ENCODE measurements around the gene TSC22D4.

TSC22D4 gene

DNA sequence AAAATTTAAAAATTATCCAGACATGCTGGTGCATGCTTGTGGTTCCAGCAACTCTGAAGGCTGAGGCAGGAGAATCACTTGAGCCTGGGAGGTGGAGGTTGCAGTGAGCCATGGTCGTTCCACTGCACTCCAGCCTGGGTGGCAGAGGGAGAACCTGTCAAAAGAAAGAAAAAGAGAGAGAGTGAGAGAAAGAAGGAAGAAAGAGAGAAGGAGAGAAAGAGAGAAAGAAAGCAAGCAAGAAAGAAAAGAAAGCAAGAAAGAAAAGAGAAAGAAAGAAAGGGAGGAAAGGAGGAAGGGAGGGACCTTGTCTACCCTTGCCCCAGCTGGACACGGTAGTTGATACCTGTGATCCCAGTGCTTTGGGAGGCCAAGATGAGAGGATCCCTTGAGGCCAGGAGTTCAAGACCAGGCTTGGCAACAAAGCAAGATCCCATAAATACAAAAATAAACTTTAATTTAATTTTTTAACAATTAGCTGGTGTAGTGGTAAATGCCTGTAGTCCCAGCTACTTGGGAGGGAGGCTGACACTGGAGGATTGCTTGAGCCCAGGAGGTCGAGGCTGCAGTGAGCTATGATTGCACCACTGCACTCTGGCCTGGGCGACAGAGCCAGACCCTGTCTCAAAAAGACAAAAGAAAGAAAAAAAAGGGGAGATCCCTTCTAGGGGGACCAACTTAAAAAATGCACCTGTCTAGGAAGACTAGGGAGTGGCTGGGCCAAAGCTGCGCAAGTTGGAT is 13.9 kb upstream of the TSC22D4 start:
- no peak for DNase-seq

DNA sequence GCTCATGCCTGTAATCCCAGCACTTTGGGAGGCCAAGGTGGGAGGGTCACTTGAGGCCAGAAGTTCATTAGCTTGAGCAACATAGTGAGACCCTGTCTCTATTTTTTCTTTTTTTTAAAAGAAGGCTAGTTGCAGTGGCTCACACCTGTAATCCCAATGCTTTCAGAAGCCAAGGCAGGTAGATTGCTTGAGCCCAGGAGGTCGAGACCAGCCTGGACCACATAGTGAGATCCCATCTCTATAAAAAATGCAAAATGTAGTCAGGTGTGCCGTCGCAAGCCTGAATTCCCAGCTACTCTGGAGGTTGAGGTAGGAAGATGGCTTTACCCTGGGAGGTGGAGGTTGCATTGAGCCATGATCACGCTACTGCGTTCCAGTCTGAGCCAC is 12.2 kb upstream of the TSC22D4 start:
- no peak for DNase-seq

DNA sequence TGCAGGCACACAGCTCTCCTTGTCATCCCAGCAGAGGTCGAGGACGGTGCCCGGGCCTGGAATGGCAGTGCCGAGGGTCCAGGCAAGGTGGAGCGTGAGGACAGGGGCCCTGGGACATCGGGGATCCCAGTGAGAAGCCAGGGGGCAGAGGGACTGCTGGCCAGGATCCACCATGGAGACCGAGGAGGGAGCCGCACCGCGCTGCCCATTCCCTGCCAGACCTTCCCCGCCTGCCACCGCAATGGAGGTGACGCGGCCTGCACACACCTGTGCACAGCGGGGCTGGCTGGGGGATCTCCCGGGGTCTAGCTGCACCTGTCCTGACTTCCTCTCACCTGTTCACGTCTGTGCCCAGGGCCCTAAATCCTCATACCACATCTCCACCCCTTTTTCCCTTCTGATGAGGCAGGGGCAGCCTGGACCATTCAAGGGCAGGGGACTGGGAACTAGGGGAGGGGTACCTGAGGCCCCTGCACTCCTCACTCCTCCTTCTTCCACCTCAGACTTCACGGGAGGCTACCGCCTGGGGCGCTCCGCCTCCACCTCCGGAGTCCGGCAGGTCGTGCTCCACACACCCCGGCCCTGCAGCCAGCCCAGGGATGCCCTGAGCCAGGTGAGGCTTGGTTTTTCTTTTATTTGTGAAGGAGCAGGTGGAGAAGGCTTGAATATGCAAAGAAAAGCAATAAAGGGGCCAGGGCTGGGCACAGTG is 11.6 kb upstream of the TSC22D4 start:
- no peak for DNase-seq

DNA sequence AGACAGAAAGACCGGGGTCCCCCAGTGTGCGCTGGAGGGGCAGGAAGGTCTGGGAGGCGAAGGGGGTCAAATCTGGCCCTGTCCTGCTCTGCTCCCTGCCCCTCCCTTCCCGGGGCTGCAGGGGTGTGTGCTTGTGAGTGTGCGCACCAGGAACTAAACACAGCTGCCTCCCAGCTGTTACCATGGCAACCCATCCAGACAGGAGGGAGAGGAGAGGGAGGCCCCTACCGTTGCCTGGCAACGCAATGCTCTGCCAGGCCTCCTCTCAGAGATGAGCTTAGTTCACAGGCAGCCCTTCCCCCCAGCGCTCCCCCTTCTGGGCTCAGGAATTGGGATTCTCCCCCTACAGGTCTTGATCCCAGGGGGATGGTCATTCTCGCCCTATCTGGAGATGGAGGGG is 10.8 kb upstream of the TSC22D4 start:
- DNase-seq: peak; percentile 97

DNA sequence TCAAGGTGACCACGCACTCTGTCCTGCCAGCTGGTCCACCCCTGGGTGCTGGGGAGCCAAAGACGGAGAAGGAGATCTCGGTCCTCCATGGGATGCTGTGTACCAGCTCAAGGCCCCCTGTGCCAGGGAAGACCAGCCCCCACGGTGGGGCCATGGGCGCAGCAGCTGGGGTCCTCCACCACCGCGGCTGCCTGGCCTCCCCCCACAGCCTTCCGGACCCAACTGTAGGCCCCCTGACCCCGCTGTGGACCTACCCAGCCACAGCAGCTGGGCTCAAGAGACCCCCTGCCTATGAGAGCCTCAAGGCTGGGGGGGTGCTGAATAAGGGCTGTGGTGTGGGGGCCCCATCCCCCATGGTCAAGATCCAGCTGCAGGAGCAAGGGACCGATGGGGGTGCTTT is 10.1 kb upstream of the TSC22D4 start:
- no peak for DNase-seq

DNA sequence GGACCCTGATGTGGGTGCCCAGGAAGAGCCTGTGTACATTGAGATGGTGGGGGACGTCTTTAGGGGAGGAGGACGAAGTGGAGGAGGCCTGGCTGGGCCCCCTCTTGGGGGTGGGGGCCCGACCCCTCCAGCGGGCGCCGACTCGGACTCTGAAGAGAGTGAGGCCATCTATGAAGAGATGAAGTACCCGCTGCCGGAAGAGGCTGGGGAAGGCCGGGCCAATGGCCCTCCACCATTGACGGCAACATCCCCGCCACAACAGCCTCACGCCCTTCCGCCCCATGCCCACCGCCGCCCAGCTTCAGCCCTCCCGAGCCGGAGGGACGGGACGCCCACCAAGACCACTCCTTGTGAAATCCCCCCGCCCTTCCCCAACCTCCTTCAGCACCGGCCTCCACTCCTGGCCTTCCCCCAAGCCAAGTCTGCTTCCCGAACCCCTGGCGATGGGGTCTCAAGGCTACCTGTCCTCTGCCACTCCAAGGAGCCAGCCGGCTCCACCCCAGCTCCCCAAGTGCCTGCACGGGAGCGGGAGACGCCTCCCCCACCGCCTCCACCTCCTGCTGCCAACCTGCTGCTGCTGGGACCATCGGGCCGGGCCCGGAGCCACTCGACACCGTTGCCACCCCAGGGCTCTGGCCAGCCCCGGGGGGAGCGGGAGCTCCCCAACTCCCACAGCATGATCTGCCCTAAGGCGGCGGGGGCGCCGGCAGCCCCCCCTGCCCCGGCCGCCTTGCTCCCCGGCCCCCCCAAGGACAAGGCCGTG is 9.5 kb upstream of the TSC22D4 start:
- DNase-seq: no peak

DNA sequence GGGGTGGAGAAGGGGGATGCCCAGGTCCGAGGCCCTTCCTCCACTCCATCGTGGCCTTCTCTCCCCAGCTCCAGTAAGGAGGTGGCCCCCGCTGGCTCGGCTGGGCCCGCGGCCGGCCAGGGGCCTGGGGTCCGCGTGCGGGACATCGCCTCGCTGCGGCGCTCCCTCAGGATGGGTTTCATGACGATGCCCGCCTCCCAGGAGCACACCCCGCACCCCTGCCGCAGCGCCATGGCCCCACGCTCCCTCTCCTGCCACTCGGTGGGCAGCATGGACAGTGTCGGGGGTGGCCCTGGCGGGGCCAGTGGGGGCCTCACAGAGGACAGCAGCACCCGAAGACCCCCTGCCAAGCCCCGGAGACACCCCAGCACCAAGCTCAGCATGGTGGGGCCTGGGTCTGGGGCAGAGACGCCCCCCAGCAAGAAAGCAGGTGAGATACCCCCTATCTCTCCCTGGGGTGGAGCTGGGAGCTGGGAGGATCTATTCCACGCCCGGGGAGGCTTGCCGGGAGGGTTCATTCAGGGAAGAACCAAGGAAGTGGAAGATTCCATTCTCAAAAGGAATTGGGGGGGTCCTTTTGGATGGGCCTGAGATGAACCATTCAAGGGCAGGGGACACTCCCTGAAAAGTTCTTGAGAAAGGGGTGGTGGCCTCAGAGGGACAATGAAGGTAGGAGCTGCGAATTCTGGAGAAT is 7.9 kb upstream of the TSC22D4 start:
- no peak for DNase-seq

DNA sequence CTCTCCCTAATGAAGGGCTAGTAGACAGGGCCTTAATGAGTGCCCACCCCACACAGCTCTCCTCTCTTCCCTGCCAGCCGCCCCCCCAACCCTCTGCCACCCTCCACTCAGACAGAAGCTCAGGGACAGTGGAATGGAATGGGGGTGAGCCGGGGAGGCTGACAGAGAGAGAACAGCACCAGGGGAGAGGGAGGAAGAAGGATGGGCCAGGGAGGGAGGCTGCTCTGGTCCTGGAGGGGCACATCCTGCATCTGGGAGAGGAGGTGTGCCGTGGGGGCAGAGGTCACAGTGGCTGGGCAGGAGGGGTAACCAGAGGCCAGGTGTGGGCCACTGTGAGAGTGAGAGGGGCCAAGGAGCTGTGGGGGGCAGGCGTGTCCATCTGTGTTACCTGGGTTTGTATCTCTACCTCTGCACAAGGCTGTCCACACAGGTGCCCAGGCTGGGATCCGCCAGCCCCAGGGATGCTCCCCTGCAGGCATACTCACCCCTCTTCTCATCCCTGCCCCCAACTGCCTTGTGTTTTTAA is 7.2 kb upstream of the TSC22D4 start:
- DNase-seq: no peak

DNA sequence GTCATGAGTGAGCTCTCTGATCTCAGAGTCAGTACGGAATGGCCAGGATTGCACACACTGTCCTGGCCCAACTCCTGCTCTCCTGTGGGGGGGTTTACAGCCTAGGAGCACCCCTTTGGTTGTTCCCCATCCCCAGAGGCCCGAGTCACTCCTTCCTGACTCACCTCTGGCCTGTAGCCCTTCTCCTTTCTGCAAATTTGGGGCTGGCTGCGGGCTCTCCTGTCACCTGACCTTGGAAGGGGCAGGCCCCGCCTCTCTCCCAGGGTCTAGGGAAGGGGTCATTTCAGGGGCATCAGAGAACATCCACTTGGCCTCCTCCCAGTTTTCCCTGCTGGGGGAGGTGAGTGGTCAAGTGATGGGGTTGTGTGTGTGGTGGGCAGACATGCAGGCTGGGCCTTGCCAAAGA is 6.5 kb upstream of the TSC22D4 start:
- no peak for DNase-seq

DNA sequence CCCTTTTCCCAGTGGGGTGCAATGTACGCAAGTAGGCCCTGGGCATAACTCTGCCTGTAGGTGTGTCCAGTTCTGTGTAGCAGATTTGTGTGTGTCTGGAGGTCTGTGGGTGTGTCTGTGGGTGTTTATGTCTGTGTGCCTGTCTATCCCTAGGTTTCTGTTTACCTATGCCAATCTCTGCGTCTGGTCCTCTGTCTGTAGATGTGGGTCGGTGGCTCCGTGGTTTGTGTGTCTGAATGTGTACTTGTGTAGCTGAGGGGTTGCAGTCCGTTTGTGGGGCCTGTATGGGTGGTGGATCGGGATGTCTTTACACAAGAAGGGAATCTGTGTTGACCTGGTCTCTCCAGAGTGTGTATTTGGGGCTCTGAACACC is 5.6 kb upstream of the TSC22D4 start:
- DNase-seq: no peak

DNA sequence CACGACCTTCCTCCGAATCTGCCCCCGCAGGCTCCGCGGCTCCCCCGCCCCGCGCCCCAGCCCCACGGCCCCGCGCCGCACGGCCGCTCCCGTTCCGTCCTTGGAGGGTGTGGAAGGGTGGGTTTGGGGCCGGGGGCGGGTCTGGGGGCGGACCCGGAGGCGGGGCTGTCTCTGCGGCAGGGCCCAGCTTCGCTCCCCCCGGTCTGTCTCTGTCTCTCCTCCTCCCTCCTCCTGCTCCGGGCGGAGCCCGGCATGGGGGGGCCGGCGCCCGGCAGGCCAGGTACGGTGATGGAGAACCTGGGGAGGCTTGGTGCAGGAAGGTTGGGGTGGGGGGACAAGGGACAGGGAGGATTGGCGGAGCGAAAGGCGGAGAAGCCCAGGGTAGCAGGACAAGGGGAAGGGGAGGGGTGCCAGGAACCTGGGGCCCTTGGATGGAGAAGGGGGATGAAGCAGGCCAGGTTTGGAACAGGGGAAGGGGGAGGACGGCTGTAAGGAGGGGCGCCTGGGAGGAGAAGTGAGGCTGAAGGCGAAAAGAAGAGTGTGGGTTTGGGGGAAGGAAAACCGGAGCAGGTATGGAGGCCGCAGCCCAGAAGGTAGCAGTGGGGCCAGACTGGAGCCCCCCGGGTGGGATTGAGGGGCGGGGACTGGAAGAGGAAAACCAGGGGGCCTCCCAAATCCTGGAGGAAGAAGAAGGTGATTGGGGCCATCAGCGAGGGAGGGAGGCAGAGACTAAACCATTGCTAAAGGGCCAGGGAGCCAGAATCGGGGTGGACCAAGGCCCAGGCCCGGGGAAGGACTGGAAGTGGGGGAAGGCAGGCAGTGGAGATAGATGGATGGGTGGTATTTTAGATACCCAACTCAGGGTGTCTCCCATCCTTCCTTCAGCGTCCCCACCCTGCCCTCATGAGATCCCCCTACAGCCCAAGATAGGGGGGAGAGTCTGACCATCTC is 5.0 kb upstream of the TSC22D4 start, which contains the start of gene NYAP1:
TSS of gene NYAP1 (plus strand) at position 206 of the 951 bp plus-strand sequence. CDS start 1,385 bp downstream, outside the sequence.
- DNase-seq: no peak

DNA sequence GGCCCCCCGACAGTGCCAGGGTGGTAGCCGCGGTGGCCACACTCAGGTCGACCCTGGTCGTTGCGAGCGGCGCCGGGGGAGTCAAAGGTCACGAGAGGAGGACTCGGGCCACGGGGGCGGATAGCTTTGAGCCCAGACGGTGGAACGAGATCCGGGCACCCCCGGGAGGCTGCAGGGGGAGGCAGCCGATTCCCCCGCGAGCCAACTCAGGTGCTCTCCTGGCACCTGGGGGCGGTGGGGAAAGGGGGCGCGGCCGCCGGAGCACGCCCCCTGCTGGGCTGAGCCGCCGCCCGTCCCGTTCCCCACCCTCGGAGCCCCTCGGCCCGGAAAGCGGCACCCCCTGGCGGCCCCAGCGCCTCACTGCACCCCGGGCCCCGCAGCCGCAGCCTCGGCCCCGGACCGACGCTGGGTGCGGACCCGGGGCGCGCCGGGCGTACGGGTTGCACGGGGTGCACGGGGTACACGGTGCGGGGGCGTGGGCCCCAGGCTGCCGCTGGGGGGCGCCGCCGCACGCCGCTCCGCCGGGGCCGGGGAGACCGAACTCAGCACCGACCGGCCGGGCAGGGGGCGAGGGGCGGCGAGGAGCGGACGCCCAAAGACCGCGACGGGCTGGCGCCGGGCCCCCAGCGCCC is 4.2 kb upstream of the TSC22D4 start:
- peak; percentile 18 for DNase-seq

DNA sequence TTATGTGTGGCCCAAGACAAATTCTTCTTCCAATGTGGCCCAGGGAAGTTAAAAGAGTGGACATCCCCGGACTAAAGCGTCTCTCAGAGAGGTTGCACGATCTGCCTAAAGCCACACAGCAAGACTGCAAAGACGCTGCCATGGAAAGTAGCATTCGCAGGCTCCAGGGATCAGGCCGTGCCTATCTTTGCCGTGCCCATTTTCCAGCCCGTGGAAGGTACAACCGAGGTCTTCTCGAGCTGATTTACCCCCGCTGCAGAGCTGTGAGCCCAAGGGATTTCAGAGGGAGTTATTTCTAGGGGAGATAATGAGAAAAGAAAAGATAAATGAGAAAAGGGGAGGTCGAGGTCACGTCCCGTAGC is 3.7 kb upstream of the TSC22D4 start:
- DNase-seq: no peak

DNA sequence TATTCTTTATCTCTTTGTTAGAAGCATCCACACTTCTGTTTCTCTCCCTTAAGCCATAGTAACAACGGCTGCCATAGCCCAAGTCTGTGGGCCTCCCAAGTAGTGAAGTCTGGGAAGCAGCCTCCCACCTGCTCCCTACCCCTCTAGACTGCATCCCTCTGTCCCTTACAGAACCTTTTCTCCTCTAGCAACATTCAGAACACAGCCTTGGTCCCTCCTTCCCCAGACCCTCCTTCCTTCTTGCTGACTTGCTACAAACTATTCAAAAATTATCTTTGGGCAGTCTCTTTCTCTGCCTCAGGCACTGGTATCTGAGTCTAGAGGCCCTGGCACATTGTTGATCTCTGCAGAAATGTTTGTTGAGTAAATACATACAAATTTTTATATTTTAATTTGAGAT is 2.5 kb upstream of the TSC22D4 start:
- DNase-seq: no peak

DNA sequence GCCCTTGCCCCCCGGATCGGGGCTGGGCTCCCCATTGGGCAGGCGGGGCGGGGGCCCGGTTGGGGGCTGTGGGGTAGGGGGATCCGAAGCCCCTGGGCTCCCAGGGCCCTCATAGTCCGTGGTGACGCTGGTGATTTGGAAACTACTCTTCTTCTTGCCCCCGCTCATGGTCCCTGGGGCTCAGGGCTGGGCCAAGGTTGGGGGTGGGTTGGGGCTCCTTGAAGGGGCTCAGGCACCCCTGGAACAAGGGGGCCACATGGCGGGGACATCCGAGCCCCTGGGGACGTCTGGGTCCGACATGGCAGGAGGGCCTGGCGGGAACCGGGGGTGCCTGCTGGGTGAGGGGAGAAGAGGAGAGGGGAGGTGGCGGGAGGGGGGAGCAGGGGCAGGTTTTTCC is 1.1 kb downstream of the TSC22D4 start:
- no peak for DNase-seq

DNA sequence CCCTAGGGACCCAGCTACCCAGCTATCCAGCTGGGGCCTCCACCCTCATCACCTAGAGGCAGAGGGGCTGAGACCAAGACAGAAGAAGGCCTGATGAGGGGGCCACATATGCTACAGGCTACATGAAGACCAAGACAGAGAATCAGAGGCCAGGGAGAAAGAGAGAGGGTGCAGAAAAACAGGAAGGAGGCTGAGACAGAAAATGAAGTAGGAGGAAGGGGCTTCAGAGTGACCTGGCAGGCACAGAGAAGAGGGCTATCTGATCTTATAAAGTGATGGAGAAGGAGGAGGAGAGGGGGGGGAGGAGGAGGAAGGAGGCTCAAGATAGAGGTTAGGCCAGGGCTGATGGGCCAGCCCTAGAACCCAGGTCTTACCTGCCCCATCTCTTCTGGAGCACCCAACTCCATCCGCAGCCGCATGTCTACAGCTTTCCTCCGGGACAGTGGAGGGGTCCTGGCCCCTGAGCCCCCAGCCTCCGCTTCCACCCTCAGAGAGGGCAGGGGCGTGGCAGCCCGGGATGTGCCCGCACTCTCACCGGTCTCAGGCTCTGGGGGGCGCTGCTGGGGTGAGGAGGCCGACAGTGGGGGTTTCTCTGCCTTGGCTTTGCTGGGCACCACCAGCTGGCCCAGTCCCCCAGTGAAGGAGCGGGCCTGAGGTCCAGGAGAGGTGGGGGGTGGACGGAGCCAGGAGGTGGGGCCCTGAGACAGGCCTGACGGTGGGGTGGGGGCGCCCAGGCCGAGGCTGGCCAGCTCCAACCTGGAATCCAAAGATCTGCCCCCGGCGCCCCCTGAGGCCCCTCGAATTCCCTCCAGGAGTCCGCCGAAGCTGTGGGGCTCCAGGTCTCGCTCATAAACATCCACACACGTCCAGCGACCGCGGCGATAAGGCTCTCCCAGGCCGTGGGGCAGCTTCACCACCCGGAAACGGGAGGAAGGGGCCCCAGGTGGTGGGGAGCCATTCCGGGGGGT is 1.8 kb downstream of the TSC22D4 start:
- DNase-seq: no peak

DNA sequence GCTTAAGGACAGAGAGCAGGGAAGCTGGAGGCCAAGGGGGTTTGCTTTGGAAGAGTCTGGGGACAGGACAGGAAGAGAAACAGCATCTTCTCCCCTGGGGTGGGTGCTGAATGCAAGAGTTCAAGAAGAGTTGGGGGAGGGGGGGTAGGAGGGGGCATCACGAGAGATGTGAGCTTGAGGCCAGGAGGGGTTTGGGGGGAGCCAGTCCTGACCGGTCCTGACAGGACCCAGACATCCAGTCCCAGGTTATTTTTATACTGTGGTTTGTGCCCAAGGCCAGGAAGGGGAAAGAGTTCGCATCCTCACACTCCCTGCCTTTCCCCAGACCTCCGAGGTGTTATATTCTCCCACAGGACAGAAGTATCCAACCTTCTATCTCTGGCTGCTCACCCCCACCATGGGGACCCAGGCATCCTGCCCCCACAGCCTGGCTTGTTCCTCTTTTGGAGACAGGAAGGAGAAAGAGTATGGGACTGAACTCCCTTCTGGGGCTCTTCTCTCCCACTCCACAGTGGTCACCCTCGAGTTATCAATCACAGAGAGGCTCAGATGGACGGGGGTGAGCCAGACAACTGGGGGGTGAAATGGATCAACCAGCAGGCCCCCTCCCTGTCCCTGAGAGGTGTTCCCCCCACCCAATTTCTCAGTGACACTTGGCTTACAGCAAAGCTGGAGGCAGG is 2.8 kb downstream of the TSC22D4 start:
- no peak for DNase-seq

DNA sequence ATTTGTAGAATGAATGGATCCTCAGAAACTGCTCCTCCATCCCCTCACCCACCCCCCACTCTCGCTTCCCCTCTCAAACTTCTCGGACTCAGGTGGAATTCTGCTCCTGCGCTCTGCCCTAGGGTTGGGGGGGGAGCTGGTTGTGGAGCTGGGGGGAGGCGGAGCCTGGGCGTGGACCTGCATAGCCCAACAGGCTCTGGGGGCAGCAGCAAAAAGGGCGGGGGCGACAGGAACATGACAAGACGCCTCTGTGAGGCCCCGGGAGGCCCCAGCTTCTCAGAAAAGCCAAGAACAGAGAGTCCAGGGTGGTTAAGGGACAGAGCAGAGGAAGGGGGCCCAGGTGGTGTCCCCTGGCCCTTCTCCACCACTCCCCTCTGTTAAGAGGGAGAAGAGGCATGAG is 3.5 kb downstream of the TSC22D4 start:
- DNase-seq: no peak

DNA sequence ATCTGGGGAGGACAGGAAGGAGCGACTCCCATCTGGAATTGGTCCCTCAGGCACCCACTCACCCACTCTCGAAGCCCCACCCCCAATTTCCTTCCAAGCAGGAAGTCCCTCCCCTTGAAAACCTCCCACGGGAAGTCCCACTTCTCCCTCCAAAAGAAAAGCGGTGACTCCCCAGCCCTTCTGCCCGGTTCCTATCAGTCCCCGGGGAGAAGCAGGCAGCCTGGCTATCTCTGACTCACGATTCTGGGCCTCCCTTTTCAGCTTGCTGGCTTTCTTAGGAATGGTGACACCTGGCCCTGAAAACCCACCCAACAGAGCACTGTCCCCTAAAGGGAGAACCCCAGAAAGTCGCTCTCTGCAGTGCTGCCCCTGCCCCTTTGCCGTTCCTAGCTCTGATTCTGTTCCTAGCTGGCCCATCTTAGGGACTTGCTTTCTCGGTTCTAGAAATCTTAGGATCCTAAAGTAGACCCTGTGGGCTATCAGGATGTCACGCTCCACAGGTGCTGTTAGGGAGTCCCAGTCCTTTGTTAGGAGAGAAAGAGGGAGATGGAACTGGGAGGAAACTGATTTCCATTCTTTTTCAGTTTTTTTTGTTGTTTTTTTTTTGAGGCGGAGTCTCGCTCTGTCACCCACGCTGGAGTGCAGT is 6.0 kb downstream of the TSC22D4 start:
- DNase-seq: no peak

Data from DMS79 (cell line).